ENCODE results near the gene TAX1BP3.

The TAX1BP3 gene

GRCh38 chr17:3663102-3664011, 5.0 kb downstream of the TAX1BP3 start:
- no peaks in the 10 kb centered on the region for H3K9me3 ChIP-seq (ENCODE audit: control insufficient read depth, low read length)
- WGBS, result 92% methylated on average over 33 of the region's 33 CpGs
- DNase-seq, result no peak

GRCh38 chr17:3660311-3660891, 8.0 kb downstream of the TAX1BP3 start:
- Histone ChIP-seq H2BK120ac (ENCODE audit: low read depth, low read length) (no peak overlapping the region), H4K8ac (ENCODE audit: low read length) (peak overlapping the region; percentile 12), H3K4me2 (ENCODE audit: low read length, poor library complexity, severe bottlenecking) (no peak overlapping the region), H3K23ac (ENCODE audit: low read length in 2 of 2) (no peak overlapping the region), H3K9me3 (ENCODE audit: control insufficient read depth, low read length) (no peaks in the 10 kb centered on the region), H2BK5ac (ENCODE audit: low read depth, low read length, poor library complexity, severe bottlenecking) (no peak overlapping the region), H3K18ac (ENCODE audit: low read depth in 1 of 2, low read length in 2 of 2) (peak overlapping the region in 1 of 2 experiments; percentile 19), H3K36me3 (ENCODE audit: control insufficient read depth in 1 of 2, insufficient read depth in 2 of 2, low read depth in 1 of 2, low read length in 2 of 2) (peaks cover 59 to 61% of the 10 kb centered on the region in 2 experiments), H2BK15ac (ENCODE audit: low read depth, poor library complexity, severe bottlenecking) (no peak overlapping the region), H2AK5ac (ENCODE audit: low read length, severe bottlenecking) (peak overlapping the region; percentile 74), H2BK12ac (ENCODE audit: low read length in 2 of 2) (peak overlapping the region in 1 of 2 experiments; percentile 15), H3K9ac (ENCODE audit: low read length) (peak overlapping the region; percentile 79), H3K4ac (ENCODE audit: low read depth in 1 of 2, low read length in 2 of 2) (peak overlapping the region in 1 of 2 experiments; percentile 27), H3K27me3 (ENCODE audit: control insufficient read depth in 1 of 2, insufficient read depth in 1 of 2, low read length in 2 of 2) (no peaks in the 10 kb centered on the region), H2AFZ (ENCODE audit: low read depth, low read length) (no peak overlapping the region), H3K27ac (ENCODE audit: low read length, poor library complexity, severe bottlenecking) (peak overlapping the region; percentile 63), H3K4me3 (ENCODE audit: insufficient read depth in 1 of 2, low read depth in 1 of 2, low read length in 2 of 2) (no peak overlapping the region), H3K14ac (ENCODE audit: low read length in 2 of 2) (no peak overlapping the region), H3K4me1 (ENCODE audit: control insufficient read depth, insufficient read depth, low read depth, low read length) (peaks cover 49% of the 10 kb centered on the region), H4K91ac (ENCODE audit: low read length) (no peak overlapping the region), H3K79me1 (replicated peaks; ENCODE audit: low read length, poor library complexity, severe bottlenecking) (peaks cover 19% of the 10 kb centered on the region)
- DNase-seq, result no peak
- 98% methylated on average over 23 of the region's 23 CpGs for WGBS

More at GRCh38 chr17:3663102-3664011, 5.0 kb downstream of the TAX1BP3 start:
- Histone ChIP-seq H3K4me2 (ENCODE audit: low read length, poor library complexity, severe bottlenecking) (no peak overlapping the region), H2BK15ac (ENCODE audit: low read depth, poor library complexity, severe bottlenecking) (no peak overlapping the region), H2AK5ac (ENCODE audit: low read length, severe bottlenecking) (no peak overlapping the region), H3K14ac (ENCODE audit: low read length in 2 of 2) (no peak overlapping the region), H3K27me3 (ENCODE audit: control insufficient read depth in 1 of 2, insufficient read depth in 1 of 2, low read length in 2 of 2) (no peaks in the 10 kb centered on the region), H2BK5ac (ENCODE audit: low read depth, low read length, poor library complexity, severe bottlenecking) (no peak overlapping the region), H3K4ac (ENCODE audit: low read depth in 1 of 2, low read length in 2 of 2) (no peak overlapping the region), H3K79me1 (replicated peaks; ENCODE audit: low read length, poor library complexity, severe bottlenecking) (peaks cover 19% of the 10 kb centered on the region), H3K4me3 (ENCODE audit: insufficient read depth in 1 of 2, low read depth in 1 of 2, low read length in 2 of 2) (no peak overlapping the region), H2BK120ac (ENCODE audit: low read depth, low read length) (no peak overlapping the region), H4K8ac (ENCODE audit: low read length) (no peak overlapping the region), H2AFZ (ENCODE audit: low read depth, low read length) (no peak overlapping the region), H3K23ac (ENCODE audit: low read length in 2 of 2) (no peak overlapping the region), H3K9ac (ENCODE audit: low read length) (no peak overlapping the region), H2BK12ac (ENCODE audit: low read length in 2 of 2) (no peak overlapping the region), H4K91ac (ENCODE audit: low read length) (no peak overlapping the region), H3K18ac (ENCODE audit: low read depth in 1 of 2, low read length in 2 of 2) (no peak overlapping the region), H3K4me1 (ENCODE audit: control insufficient read depth, insufficient read depth, low read depth, low read length) (peaks cover 52% of the 10 kb centered on the region), H3K27ac (ENCODE audit: low read length, poor library complexity, severe bottlenecking) (no peak overlapping the region), H3K36me3 (ENCODE audit: control insufficient read depth in 1 of 2, insufficient read depth in 2 of 2, low read depth in 1 of 2, low read length in 2 of 2) (peaks cover 58 to 63% of the 10 kb centered on the region in 2 experiments)

GRCh38 chr17:3659541-3660111, 8.8 kb downstream of the TAX1BP3 start:
- H3K14ac ChIP-seq (ENCODE audit: low read length in 2 of 2), result peak overlapping the region in 1 of 2 experiments; percentile 35
- H3K27ac ChIP-seq (ENCODE audit: low read length, poor library complexity, severe bottlenecking), result peak overlapping the region; percentile 74
- peak overlapping the region; percentile 79 for H3K9ac ChIP-seq (ENCODE audit: low read length)
- DNase-seq, result peak; percentile 77
- peak overlapping the region; percentile 86 for H4K91ac ChIP-seq (ENCODE audit: low read length)
- no peak overlapping the region for H3K4me2 ChIP-seq (ENCODE audit: low read length, poor library complexity, severe bottlenecking)
- no peak overlapping the region for H2AFZ ChIP-seq (ENCODE audit: low read depth, low read length)
- peak overlapping the region; percentile 17 for H2AK5ac ChIP-seq (ENCODE audit: low read length, severe bottlenecking)
- peak overlapping the region; percentile 52 for H2BK15ac ChIP-seq (ENCODE audit: low read depth, poor library complexity, severe bottlenecking)
- H2BK120ac ChIP-seq (ENCODE audit: low read depth, low read length), result no peak overlapping the region
- peak overlapping the region in 1 of 2 experiments; percentile 45 for H2BK12ac ChIP-seq (ENCODE audit: low read length in 2 of 2)
- H3K18ac ChIP-seq (ENCODE audit: low read depth in 1 of 2, low read length in 2 of 2), result peak overlapping the region; percentile 35 to 54
- peak overlapping the region; percentile 45 for H4K8ac ChIP-seq (ENCODE audit: low read length)
- peaks cover 47% of the 10 kb centered on the region for H3K4me1 ChIP-seq (ENCODE audit: control insufficient read depth, insufficient read depth, low read depth, low read length)
- H3K27me3 ChIP-seq (ENCODE audit: control insufficient read depth in 1 of 2, insufficient read depth in 1 of 2, low read length in 2 of 2), result no peaks in the 10 kb centered on the region
- no peaks in the 10 kb centered on the region for H3K9me3 ChIP-seq (ENCODE audit: control insufficient read depth, low read length)
- H3K23ac ChIP-seq (ENCODE audit: low read length in 2 of 2), result no peak overlapping the region
- peaks cover 16% of the 10 kb centered on the region for H3K79me1 ChIP-seq (replicated peaks; ENCODE audit: low read length, poor library complexity, severe bottlenecking)
- no peak overlapping the region for H2BK5ac ChIP-seq (ENCODE audit: low read depth, low read length, poor library complexity, severe bottlenecking)
- 66% methylated on average over 19 of the region's 22 CpGs for WGBS
- peak overlapping the region in 1 of 2 experiments; percentile 37 for H3K4me3 ChIP-seq (ENCODE audit: insufficient read depth in 1 of 2, low read depth in 1 of 2, low read length in 2 of 2)
- H3K4ac ChIP-seq (ENCODE audit: low read depth in 1 of 2, low read length in 2 of 2), result peak overlapping the region; percentile 1 to 17
- H3K36me3 ChIP-seq (ENCODE audit: control insufficient read depth in 1 of 2, insufficient read depth in 2 of 2, low read depth in 1 of 2, low read length in 2 of 2), result peaks cover 57 to 59% of the 10 kb centered on the region in 2 experiments

All from mesenchymal stem cell (in vitro differentiated cells and primary cell).